SU-DHL-6 (cell line): ENCODE measurements around the gene SATL1.

Experiments
- EZH2phosphoT487 ChIP-seq: fragments of 200-600 bp; sonication (generic), shearing (Covaris generic); conservative IDR thresholded peaks from 2 replicates; pipeline ENCODE4 v1.6.1; 2018; ENCODE audit warnings: mild to moderate bottlenecking, antibody characterized with exemption, low read length, moderate library complexity, mixed read lengths
- TF ChIP-seq, protein P1 (sequence below): fragments of 200-600 bp; sonication (generic); IDR thresholded peaks from one replicate; pipeline ENCODE4 v1.5.1; 2017; ENCODE audit warnings: antibody characterized with exemption, mild to moderate bottlenecking, low read length, moderate library complexity; ENCODE audit not compliant: insufficient read depth, poor library complexity, severe bottlenecking

- TF ChIP-seq, protein P1, sequence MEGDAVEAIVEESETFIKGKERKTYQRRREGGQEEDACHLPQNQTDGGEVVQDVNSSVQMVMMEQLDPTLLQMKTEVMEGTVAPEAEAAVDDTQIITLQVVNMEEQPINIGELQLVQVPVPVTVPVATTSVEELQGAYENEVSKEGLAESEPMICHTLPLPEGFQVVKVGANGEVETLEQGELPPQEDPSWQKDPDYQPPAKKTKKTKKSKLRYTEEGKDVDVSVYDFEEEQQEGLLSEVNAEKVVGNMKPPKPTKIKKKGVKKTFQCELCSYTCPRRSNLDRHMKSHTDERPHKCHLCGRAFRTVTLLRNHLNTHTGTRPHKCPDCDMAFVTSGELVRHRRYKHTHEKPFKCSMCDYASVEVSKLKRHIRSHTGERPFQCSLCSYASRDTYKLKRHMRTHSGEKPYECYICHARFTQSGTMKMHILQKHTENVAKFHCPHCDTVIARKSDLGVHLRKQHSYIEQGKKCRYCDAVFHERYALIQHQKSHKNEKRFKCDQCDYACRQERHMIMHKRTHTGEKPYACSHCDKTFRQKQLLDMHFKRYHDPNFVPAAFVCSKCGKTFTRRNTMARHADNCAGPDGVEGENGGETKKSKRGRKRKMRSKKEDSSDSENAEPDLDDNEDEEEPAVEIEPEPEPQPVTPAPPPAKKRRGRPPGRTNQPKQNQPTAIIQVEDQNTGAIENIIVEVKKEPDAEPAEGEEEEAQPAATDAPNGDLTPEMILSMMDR, result no peak
- TF ChIP-seq EZH2phosphoT487, result no peak
Observed at GRCh38 chrX:85051627-85052026, 192.0 kb downstream of the SATL1 start.
